BJ (cell line): Measurements from ENCODE around the gene JAG1. TPM values are rescaled to one million over a fixed set of nuclear protein-coding genes. Genes with fewer than 3 reads are reported as not detected.
"Not testable (repeated sequence)": the region's sequence is repeated elsewhere in the genome, so short reads cannot be mapped to it uniquely, and the experiment has no call there.

Experiments used
- CTCF ChIA-PET: fragments of 350-600 bp; formaldehyde crosslinking; extraction: SDS; loops from one replicate; lab custom pipeline; 2021; ENCODE audit warnings: antibody characterized with exemption, inconsistent platforms; lab: Yijun Ruan, JAX
- POLR2A ChIA-PET: fragments of 300-600 bp; sonication (Branson Sonifier 250); formaldehyde crosslinking; extraction: SDS; loops from one replicate; lab custom pipeline; 2021; ENCODE audit warnings: antibody characterized with exemption; lab: Charles Lee
- DNase-seq: peaks from one replicate; pipeline ENCODE4 v3.0.0-alpha.2; 2011; ENCODE audit warnings: low read depth
- H3K27me3 ChIP-seq: 2 replicates; pipeline ENCODE4 v1.6.0; 2011; ENCODE audit warnings: low read length; ENCODE audit not compliant: control insufficient read depth, insufficient read depth
- H3K36me3 ChIP-seq: 2 replicates; pipeline ENCODE4 v1.5.1; 2011; ENCODE audit warnings: low read length; ENCODE audit not compliant: control insufficient read depth, insufficient read depth
- H3K4me3 ChIP-seq: 2 replicates; pipeline ENCODE4 v1.5.1; 2011; ENCODE audit warnings: low read depth, mild to moderate bottlenecking, control low read depth, low read length
- CTCF ChIP-seq: IDR thresholded peaks from 2 replicates; pipeline ENCODE4 v1.5.1; 2011; ENCODE audit warnings: low read depth, mild to moderate bottlenecking, control low read depth, inconsistent platforms, low read length, moderate library complexity; ENCODE audit not compliant: insufficient read depth
- polyA plus RNA-seq: library from polyadenylated mRNA; depleted of rRNA; stranded (reverse); fragments of >200 nt; gene quantifications from 2 replicates; pipeline ENCODE4 v1.2.3, GENCODE V29; 2011

Gene JAG1
- polyA plus RNA-seq, 1 experiment = 19.9 TPM

GRCh38 chr20:10622657-10623418 lies 51.0 kb downstream of the JAG1 start:
- DNase-seq = no peak
- no peaks in the 10 kb centered on the region for H3K36me3 ChIP-seq
- no peak overlapping the region for H3K4me3 ChIP-seq
- no peak for TF ChIP-seq CTCF
- ChIA-PET POLR2A (no interaction called here), CTCF (interaction anchor here (1.4 kb wide), 1 partner anchor 9 kb away, joined by 5 read pairs; no protein-coding TSS in a partner anchor)
- H3K27me3 ChIP-seq = no peaks in the 10 kb centered on the region

GRCh38 chr20:10621149-10621548 lies 52.6 kb downstream of the JAG1 start:
- CTCF ChIA-PET = no interaction called here
- DNase-seq = no peak
- Histone ChIP-seq H3K36me3 (no peaks in the 10 kb centered on the region), H3K4me3 (no peak overlapping the region), H3K27me3 (no peaks in the 10 kb centered on the region)
- TF ChIP-seq CTCF = no peak
- POLR2A ChIA-PET = no interaction called here

GRCh38 chr20:10619427-10619826 lies 54.4 kb downstream of the JAG1 start:
- no peak overlapping the region for H3K4me3 ChIP-seq
- no peaks in the 10 kb centered on the region for H3K36me3 ChIP-seq
- no peak for TF ChIP-seq CTCF
- CTCF ChIA-PET = interaction anchor here (0.6 to 1.4 kb wide), 4 partner anchors 8 to 207 kb away, joined by 3 to 4 read pairs (median 3); no protein-coding TSS in a partner anchor
- POLR2A ChIA-PET = interaction anchor here (0.8 kb wide), 1 partner anchor 18 kb away, joined by 3 read pairs; no protein-coding TSS in a partner anchor
- peak; percentile 91 for DNase-seq
- H3K27me3 ChIP-seq = no peaks in the 10 kb centered on the region

GRCh38 chr20:10618611-10619245 lies 55.1 kb downstream of the JAG1 start:
- Histone ChIP-seq H3K36me3 (no peaks in the 10 kb centered on the region), H3K4me3 (no peak overlapping the region), H3K27me3 (no peaks in the 10 kb centered on the region)
- ChIA-PET CTCF (interaction anchor here (1.4 kb wide), 1 partner anchor 9 kb away, joined by 4 read pairs; no protein-coding TSS in a partner anchor), POLR2A (no interaction called here)
- TF ChIP-seq CTCF = no peak
- no peak for DNase-seq

- DNase-seq, H3K36me3 ChIP-seq, POLR2A ChIA-PET, CTCF ChIA-PET, H3K27me3 ChIP-seq, H3K4me3 ChIP-seq: not testable (repeated sequence)
Observed at GRCh38 chr20:10617549-10618133, 56.2 kb downstream of the JAG1 start.
